A549 (cell line): ENCODE results near the gene APCDD1.

Experiments
- ESRRA ChIP-seq: fragments of 150-350 bp; IDR thresholded peaks from 2 replicates; pipeline ENCODE4 v1.6.1; 2014; ENCODE audit warnings: mild to moderate bottlenecking, low read length, borderline replicate concordance
- PBX3 ChIP-seq: IDR thresholded peaks from 2 replicates; pipeline ENCODE4 v1.6.1; 2012
- POLR2A ChIP-seq: IDR thresholded peaks from 2 replicates; pipeline ENCODE4 v1.6.1; 2012; ENCODE audit warnings: mild to moderate bottlenecking, low read length
- TF ChIP-seq, protein P1 (sequence below): fragments of 200-600 bp; sonication (generic); IDR thresholded peaks from 2 replicates; pipeline ENCODE4 v1.6.1; 2016; ENCODE audit warnings: antibody characterized with exemption, mild to moderate bottlenecking, moderate library complexity
- TF ChIP-seq, protein P2 (sequence below): fragments of >200 bp; sonication (Bioruptor Twin); formaldehyde crosslinking; IDR thresholded peaks from 3 replicates; pipeline ENCODE4 v1.5.1; 2016

DNA sequence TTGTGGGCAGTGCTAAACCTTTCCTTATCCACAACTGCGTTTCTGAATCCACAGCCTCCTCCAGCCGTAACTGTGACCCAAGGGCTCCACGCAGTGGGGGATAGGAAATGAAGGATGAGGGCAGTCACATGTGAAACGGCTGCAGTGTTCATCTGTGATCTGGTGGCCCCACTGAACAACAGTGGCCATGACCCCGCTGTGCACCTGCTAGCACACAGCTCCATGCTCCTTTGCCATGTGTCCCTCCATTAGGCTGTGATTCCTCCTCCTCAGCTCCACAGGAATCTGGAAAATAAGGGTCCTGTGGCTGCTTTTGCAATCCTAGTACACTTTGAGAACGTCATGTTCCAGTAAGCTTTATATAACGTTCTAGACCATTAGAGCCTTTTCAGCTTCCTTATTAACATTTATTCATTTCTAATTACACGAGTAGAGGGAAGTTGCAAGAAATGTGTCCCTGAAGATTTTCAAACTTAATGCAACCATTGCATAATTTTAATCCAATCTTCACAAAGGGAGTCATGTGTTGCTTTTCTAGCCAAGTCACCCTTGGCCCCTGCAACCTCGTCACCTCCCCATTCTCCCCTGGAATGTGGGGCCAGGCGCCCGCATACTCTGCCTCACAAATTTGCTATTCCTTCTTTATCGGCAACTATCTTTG, 64.3 kb downstream of the APCDD1 start:
- TF ChIP-seq POLR2A (no peak), PBX3 (no peak), ESRRA (no peak)
- TF ChIP-seq, protein P1, sequence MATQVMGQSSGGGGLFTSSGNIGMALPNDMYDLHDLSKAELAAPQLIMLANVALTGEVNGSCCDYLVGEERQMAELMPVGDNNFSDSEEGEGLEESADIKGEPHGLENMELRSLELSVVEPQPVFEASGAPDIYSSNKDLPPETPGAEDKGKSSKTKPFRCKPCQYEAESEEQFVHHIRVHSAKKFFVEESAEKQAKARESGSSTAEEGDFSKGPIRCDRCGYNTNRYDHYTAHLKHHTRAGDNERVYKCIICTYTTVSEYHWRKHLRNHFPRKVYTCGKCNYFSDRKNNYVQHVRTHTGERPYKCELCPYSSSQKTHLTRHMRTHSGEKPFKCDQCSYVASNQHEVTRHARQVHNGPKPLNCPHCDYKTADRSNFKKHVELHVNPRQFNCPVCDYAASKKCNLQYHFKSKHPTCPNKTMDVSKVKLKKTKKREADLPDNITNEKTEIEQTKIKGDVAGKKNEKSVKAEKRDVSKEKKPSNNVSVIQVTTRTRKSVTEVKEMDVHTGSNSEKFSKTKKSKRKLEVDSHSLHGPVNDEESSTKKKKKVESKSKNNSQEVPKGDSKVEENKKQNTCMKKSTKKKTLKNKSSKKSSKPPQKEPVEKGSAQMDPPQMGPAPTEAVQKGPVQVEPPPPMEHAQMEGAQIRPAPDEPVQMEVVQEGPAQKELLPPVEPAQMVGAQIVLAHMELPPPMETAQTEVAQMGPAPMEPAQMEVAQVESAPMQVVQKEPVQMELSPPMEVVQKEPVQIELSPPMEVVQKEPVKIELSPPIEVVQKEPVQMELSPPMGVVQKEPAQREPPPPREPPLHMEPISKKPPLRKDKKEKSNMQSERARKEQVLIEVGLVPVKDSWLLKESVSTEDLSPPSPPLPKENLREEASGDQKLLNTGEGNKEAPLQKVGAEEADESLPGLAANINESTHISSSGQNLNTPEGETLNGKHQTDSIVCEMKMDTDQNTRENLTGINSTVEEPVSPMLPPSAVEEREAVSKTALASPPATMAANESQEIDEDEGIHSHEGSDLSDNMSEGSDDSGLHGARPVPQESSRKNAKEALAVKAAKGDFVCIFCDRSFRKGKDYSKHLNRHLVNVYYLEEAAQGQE = no peak
- TF ChIP-seq, protein P2, sequence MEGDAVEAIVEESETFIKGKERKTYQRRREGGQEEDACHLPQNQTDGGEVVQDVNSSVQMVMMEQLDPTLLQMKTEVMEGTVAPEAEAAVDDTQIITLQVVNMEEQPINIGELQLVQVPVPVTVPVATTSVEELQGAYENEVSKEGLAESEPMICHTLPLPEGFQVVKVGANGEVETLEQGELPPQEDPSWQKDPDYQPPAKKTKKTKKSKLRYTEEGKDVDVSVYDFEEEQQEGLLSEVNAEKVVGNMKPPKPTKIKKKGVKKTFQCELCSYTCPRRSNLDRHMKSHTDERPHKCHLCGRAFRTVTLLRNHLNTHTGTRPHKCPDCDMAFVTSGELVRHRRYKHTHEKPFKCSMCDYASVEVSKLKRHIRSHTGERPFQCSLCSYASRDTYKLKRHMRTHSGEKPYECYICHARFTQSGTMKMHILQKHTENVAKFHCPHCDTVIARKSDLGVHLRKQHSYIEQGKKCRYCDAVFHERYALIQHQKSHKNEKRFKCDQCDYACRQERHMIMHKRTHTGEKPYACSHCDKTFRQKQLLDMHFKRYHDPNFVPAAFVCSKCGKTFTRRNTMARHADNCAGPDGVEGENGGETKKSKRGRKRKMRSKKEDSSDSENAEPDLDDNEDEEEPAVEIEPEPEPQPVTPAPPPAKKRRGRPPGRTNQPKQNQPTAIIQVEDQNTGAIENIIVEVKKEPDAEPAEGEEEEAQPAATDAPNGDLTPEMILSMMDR = no peak
